ENCODE measurements around the gene STRA6.

STRA6 gene

DNA sequence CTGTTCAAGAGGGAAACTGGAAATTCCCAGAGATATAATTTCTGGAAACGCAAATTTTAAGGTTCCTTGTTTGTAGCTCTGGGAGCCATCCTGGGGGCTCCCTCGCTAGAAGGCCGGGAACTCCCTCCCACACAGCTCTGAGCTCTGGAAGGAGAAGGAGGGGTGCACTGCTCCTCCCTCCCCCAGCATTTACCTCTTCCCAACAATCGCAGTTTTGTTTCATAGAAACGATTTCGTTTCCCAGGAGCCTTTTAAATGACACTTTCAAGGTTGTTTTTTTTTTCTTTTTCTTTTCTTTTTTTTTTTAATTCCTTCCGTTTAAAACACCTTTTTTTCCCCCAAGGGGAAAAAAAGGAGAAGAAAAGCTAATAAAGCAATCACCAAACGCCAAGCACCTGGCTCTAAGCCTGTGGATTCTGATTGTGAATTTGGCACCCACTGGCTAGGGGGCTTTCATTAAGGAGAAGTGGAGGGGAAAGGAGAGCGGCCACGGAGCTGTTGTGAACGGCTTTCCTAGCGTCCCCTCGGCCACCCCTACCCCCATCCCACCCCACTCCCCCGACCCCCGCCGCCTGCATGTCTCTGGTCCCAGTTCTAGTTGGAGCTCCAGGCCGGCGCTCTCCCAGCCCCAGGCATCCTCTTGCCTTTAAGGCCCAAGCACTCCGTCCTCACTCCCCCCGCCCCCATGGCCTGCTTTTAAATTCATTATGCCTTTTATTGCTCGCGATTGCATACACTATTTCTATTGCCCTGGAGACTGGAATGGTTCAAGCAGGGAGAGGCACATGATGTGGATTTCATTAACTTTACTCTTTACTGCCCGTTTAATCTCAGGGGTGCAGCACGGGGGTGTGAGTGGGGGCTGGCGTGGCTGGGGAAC, 19.9 kb upstream of the STRA6 start:
- no peak overlapping the region for H3K4me3 ChIP-seq (ENCODE audit: low read depth, low read length)

DNA sequence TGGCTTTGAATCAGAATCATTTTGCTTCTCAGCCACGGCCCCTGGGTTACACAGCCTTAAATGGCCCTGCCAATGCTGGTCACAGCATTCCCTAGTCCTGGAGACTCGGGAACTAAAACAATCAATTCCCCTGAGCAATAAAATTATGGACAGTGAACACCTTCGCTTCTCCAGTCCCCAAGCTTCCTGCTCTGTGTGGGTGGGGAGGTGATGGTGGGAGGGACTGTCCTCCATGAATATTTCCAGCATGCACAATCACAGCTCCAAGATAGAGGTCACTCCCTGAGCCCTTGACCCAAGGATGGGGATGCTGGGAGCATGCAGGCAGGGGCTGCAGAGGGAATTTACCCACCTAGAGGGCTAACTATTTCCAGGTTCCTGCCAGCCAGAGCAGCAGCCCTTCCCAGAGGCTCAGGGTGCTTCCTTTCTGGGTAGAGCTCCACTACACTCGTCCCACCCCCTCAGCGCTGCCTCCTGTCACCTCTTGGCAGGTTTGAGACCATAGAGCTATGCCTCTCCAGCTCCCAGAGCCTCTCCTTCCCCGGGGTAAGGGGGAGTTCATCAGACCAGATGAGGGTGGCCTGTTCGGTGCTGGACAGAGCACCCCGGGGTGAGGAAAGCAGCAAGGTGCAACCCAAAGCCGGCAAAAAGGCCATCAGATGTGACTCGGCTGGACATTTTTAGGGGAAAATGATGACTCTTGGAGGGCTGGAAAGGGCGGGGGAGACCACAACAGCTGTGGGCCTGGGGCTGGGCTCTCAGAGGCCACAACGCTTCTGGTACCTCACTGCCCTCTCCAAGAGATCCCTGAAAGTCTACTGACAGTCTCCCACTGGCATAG, 19.0 kb upstream of the STRA6 start:
- TF ChIP-seq CTCF (IDR thresholded peaks at IDR 0.05; ENCODE audit: insufficient read depth, low read length, missing control alignments): no peak
- ChIA-PET CTCF (no interaction called here), POLR2A (interaction anchor here (1.0 kb wide), 1 partner anchor 25 kb away, joined by 5 read pairs; no protein-coding TSS in a partner anchor)
- no peak overlapping the region for H3K4me3 ChIP-seq (ENCODE audit: low read depth, low read length)
- no peak for DNase-seq (ENCODE audit: low read depth, low spot score)

More for the DNA sequence above, 19.9 kb upstream of the STRA6 start:
- no peak for TF ChIP-seq CTCF (IDR thresholded peaks at IDR 0.05; ENCODE audit: insufficient read depth, low read length, missing control alignments)
- ChIA-PET CTCF (interaction anchor here (1.6 kb wide), 1 partner anchor 169 kb away, joined by 4 read pairs; no protein-coding TSS in a partner anchor), POLR2A (no interaction called here)
- DNase-seq (ENCODE audit: low read depth, low spot score): no peak

DNA sequence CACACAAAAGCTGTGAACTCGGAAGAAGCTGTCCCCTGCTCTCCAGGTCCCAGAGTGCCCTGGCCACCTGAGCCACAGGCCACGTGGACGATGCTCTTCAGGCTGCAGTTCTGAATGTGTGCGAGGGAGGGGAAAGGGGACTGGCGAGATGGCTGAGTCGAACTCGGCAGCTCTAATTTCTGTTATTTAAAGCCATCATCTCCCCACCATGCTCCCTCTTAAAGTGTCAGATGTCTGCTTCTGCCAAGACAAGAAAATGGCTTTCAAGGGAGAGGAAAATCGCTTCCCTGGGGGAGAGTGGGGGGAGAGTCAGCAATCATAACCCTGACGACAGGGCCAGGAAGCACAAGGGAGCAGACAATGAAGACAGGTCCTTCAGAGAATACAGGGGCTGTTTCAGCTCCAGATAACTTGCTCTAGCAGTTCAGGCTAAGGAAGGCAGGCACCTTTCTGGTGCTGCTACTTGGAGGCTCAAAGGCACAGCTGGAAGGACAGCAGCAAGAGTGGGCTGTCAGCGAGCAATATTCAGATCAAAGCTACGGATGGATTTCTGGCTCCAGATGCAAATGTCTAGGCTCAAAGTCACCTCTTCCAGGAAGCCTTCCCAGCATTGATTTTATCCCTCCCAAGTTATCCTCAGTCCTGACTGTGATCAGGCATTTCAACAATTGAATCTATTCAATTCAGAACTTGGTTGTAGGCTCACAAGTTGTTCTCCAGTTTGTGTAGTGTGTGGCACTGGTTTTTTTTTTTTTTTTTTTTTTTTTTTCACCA, 18.1 kb upstream of the STRA6 start:
- CTCF ChIA-PET: interaction anchor here (1.2 kb wide), 1 partner anchor 10 kb away, joined by 3 read pairs; no protein-coding TSS in a partner anchor
- POLR2A ChIA-PET: interaction anchor here (1.0 kb wide), 1 partner anchor 24 kb away, joined by 5 read pairs; no protein-coding TSS in a partner anchor
- DNase-seq (ENCODE audit: low read depth, low spot score): no peak
- no peak for TF ChIP-seq CTCF (IDR thresholded peaks at IDR 0.05; ENCODE audit: insufficient read depth, low read length, missing control alignments)
- no peak overlapping the region for H3K4me3 ChIP-seq (ENCODE audit: low read depth, low read length)

DNA sequence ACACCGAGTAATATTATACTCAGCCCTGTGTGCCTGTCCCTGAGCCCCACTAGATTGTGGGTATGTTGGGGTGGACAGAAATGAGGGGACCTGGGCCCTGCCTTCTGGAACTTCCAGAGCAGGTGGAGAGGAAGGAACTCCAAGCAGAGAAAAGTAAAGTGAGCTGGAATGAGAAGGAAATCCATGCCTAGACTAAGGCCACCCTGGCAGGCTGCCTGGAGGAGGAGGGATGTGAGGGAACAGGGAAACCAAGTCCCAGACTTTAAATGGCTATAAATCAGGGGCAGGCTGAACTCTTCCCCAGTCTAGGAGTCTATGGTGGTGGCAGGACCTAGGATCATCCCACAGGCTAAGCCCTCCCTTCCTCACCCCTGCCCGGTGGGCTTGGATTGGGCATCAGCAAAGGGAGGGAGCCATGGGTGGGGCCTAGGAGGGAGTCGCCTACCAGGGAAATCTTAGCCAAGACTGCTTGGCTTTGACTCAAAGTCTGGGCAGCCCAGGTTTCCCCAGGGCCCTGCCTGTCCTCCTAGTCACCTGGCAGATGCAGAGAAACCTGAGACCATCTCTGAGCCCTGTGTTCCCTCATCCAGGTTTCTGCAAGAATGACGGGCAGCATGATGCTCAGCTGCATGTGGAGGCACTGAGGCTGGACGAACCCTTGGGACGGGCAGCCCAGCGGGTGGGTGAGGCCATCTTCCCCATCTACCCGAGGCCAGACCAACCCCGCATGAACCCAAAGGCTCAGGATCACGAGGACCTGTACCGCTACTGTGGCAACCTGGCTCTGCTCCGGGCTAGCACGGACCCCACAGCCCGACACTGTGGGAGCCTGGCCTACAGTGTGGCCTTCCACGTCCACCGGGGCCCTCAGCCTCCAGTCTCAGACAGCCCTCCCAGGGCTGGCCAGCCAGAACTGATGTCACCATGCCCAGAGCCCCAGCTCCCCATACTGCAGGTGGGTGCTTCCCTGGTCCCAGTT, 15.6 kb upstream of the STRA6 start:
- DNase-seq (ENCODE audit: low read depth, low spot score): no peak
- POLR2A ChIA-PET: interaction anchor here (0.5 kb wide), 1 partner anchor 25 kb away, joined by 3 read pairs; no protein-coding TSS in a partner anchor
- CTCF ChIA-PET: no interaction called here
- no peak overlapping the region for H3K4me3 ChIP-seq (ENCODE audit: low read depth, low read length)
- TF ChIP-seq CTCF (IDR thresholded peaks at IDR 0.05; ENCODE audit: insufficient read depth, low read length, missing control alignments): no peak

- ChIA-PET POLR2A (no interaction called here), CTCF (no interaction called here)
- TF ChIP-seq CTCF (IDR thresholded peaks at IDR 0.05; ENCODE audit: insufficient read depth, low read length, missing control alignments): no peak
- DNase-seq (ENCODE audit: low read depth, low spot score): no peak
- no peak overlapping the region for H3K4me3 ChIP-seq (ENCODE audit: low read depth, low read length)
Measured at GRCh38 chr15:74216949-74217348, 14.4 kb upstream of the STRA6 start.

Data from AG04449 (cell line).